ENCODE data around the gene AHCYL2. TPM values are rescaled to one million over a fixed set of nuclear protein-coding genes. Genes with fewer than 3 reads are reported as not detected.
A peak's percentile ranks its signal among the peaks of the same experiment; 100 is the strongest.

The AHCYL2 gene
- total RNA-seq, 1 donor from 2014 or later, result 6.0 TPM

DNA sequence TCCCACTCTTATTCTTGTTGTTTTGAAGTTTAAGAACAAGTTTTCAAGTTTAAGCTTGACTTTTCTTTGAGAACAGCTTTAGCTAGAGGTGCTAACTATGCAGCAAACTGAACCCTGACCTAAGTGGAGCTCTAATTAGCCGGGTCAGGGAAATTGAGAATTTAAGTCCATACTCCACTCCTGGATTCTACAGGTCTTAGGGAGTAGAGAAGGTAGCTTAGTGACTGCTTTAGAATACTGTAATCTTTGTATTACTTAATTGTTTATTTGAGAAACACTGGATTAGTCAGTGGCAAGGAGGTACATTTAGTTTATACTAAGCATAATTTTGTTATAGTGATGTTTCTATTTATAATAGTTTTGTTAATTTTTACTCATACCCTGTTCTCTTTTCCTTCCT is 134.8 kb downstream of the AHCYL2 start:
- no peaks in the 10 kb centered on the region for H3K27me3 ChIP-seq (ENCODE audit: low read depth)
- no peak overlapping the region for H3K4me3 ChIP-seq
- TF ChIP-seq, protein P1, sequence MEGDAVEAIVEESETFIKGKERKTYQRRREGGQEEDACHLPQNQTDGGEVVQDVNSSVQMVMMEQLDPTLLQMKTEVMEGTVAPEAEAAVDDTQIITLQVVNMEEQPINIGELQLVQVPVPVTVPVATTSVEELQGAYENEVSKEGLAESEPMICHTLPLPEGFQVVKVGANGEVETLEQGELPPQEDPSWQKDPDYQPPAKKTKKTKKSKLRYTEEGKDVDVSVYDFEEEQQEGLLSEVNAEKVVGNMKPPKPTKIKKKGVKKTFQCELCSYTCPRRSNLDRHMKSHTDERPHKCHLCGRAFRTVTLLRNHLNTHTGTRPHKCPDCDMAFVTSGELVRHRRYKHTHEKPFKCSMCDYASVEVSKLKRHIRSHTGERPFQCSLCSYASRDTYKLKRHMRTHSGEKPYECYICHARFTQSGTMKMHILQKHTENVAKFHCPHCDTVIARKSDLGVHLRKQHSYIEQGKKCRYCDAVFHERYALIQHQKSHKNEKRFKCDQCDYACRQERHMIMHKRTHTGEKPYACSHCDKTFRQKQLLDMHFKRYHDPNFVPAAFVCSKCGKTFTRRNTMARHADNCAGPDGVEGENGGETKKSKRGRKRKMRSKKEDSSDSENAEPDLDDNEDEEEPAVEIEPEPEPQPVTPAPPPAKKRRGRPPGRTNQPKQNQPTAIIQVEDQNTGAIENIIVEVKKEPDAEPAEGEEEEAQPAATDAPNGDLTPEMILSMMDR (IDR thresholded peaks at IDR 0.05; ENCODE audit: borderline replicate concordance), result no peak
- no peaks in the 10 kb centered on the region for H3K4me1 ChIP-seq
- intact Hi-C loops (cut with micrococcal nuclease), result loop anchor here (10.0 kb wide), 1 partner anchor 275 kb away; no protein-coding TSS in a partner anchor
- H3K27ac ChIP-seq (replicated peaks), result no peak overlapping the region
- no peak for DNase-seq
- no peaks in the 10 kb centered on the region for H3K36me3 ChIP-seq
- H3K9me3 ChIP-seq (replicated peaks), result no peaks in the 10 kb centered on the region

DNA sequence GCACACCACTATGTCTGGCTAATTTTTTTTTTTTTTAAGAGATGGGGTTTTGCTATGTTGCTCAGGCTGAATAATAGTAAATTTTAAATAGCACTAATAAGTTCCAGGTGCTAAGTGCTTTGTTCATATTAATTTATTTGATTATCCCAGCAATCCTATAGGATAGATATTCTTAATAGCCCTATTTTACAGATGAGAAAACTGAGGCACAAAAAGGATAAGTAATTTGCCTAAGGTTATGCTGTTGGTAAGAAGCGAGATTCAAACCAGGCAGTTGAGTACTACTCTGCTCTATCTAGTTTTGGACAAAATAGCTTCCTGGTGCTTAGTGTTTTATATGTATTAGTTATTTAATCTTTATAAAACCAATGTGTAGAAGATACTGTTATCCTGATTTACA is 136.9 kb downstream of the AHCYL2 start:
- intact Hi-C loops (cut with micrococcal nuclease), result loop anchor here (10.0 kb wide), 1 partner anchor 273 kb away; no protein-coding TSS in a partner anchor
- TF ChIP-seq, protein P1 (IDR thresholded peaks at IDR 0.05; ENCODE audit: borderline replicate concordance), result no peak

DNA sequence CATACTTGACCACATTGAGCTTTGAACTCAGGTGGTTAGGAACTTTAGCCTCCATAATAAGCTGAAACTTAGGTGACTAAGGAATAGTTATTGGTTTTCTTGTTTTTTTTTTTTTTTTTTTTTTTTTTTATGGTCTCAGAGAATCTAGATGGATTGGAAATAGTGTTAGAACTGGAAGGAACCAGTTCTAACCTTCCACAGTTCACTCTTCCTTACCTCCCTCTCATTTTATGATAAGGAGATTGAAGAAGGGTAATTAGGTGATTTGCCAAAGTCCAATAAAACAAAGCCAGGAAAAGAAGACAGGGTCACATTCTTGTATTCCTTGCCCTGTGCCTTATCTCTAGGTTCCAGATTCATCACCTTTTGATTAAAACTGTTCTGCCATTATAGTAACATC is 137.7 kb downstream of the AHCYL2 start:
- no peak for DNase-seq
- no peaks in the 10 kb centered on the region for H3K9me3 ChIP-seq (replicated peaks)
- intact Hi-C loops (cut with micrococcal nuclease), result loop anchor here (10.0 kb wide), 1 partner anchor 272 kb away; no protein-coding TSS in a partner anchor
- H3K36me3 ChIP-seq, result no peaks in the 10 kb centered on the region
- TF ChIP-seq, protein P1 (IDR thresholded peaks at IDR 0.05; ENCODE audit: borderline replicate concordance), result no peak
- no peak overlapping the region for H3K27ac ChIP-seq (replicated peaks)
- H3K4me3 ChIP-seq, result no peak overlapping the region
- no peaks in the 10 kb centered on the region for H3K27me3 ChIP-seq (ENCODE audit: low read depth)
- no peaks in the 10 kb centered on the region for H3K4me1 ChIP-seq

More for the DNA sequence above, 136.9 kb downstream of the AHCYL2 start:
- H3K9me3 ChIP-seq (replicated peaks), result no peaks in the 10 kb centered on the region
- no peak overlapping the region for H3K27ac ChIP-seq (replicated peaks)
- DNase-seq, result no peak
- no peaks in the 10 kb centered on the region for H3K27me3 ChIP-seq (ENCODE audit: low read depth)
- no peaks in the 10 kb centered on the region for H3K4me1 ChIP-seq
- H3K36me3 ChIP-seq, result no peaks in the 10 kb centered on the region
- no peak overlapping the region for H3K4me3 ChIP-seq

DNA sequence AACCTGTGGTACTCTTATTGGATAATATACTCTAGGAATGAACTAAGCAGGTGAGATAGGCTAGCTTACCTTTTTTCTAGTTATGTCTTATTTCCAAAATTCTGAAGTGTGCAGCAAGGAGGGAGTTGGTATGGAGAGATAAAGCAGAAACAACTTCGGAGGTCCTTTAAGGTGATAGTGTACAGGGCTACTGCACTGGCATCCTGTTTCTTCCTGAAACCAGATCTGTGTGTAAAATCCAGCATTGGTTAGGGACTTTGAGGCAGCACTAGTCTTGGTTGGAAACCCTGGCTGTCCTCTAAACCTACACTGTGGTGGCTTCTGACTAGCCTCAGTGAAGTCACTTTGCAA is 142.5 kb downstream of the AHCYL2 start:
- TF ChIP-seq, protein P1 (IDR thresholded peaks at IDR 0.05; ENCODE audit: borderline replicate concordance), result no peak
- H3K27me3 ChIP-seq (ENCODE audit: low read depth), result no peaks in the 10 kb centered on the region
- peaks cover 12% of the 10 kb centered on the region for H3K4me1 ChIP-seq
- no peak overlapping the region for H3K27ac ChIP-seq (replicated peaks)
- H3K4me3 ChIP-seq, result no peak overlapping the region
- H3K9me3 ChIP-seq (replicated peaks), result no peaks in the 10 kb centered on the region
- DNase-seq, result no peak
- no peaks in the 10 kb centered on the region for H3K36me3 ChIP-seq
- intact Hi-C loops (cut with micrococcal nuclease), result loop anchor here (5.0 to 10.0 kb wide), 2 partner anchors 105 to 267 kb away; no protein-coding TSS in a partner anchor

DNA sequence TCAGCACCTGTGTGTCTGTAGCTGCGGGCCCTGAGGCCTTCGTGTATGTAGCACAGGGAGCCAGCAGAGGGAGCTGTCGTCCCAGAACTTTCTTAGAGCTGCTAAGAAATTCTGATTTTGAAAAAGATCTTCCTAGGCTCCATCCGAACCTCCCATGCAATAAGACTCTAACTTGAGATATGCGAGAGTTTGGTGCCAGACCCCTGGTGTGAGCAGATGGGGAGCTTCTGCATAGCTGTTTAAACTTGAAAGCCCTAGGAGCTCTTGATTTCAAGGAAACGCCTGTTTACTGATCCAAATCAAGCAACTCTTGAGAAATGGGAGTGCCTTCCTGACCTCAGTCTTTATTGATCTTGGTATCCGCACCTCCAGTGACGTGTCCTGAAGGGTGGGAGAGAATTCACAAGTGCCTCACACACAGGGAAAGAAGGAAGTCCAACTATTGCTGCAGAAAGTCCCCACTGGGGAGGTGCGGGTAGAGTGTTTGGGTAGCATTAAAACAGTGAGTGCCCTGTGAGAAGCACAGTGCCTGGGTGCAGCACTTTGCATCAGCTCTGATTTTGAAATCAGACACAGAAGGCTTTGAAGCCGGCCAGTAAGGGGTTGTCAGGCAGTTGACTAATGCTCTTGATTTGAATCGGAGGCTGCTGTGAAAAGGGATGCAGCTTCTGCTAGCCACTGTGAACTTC is 143.0 kb downstream of the AHCYL2 start:
- Histone ChIP-seq H3K4me3 (peak overlapping the region; percentile 15), H3K9me3 (replicated peaks) (no peaks in the 10 kb centered on the region), H3K27me3 (ENCODE audit: low read depth) (no peaks in the 10 kb centered on the region), H3K4me1 (peaks cover 12% of the 10 kb centered on the region), H3K36me3 (no peaks in the 10 kb centered on the region), H3K27ac (replicated peaks) (no peak overlapping the region)
- TF ChIP-seq, protein P1 (IDR thresholded peaks at IDR 0.05; ENCODE audit: borderline replicate concordance), result peak; percentile 91
- peak; percentile 58 for DNase-seq
- intact Hi-C loops (cut with micrococcal nuclease), result loop anchor here (5.0 to 10.0 kb wide), 2 partner anchors 104 to 267 kb away; no protein-coding TSS in a partner anchor
